Esophagus muscularis mucosa (tissue), 4 donors: ENCODE measurements around the gene CEMIP2. TPM values are rescaled to one million over a fixed set of nuclear protein-coding genes. Genes with fewer than 3 reads are reported as not detected.

Experiments
- DNase-seq: peaks from one replicate; pipeline ENCODE4 v3.0.0-alpha.2; 2017; ENCODE audit errors: extremely low spot score
- H3K27ac ChIP-seq, 4 donors: fragments of 200-600 bp; sonication (generic); replicated peaks in 1 of 4; 1 replicate in 3 of 4; 2 replicates in 1 of 4; pipeline ENCODE4 v1.5.1; 2016 to 2019; ENCODE audit warnings: mild to moderate bottlenecking in 1 of 4
- H3K27me3 ChIP-seq, 4 donors: fragments of 200-600 bp; sonication (generic); one replicate each; pipeline versions ENCODE4 v1.5.1 to v1.6.0; 2016 to 2019
- H3K36me3 ChIP-seq, 4 donors: fragments of 200-600 bp; sonication (generic); one replicate each; pipeline ENCODE4 v1.5.1; 2016 to 2019
- H3K4me1 ChIP-seq, 4 donors: fragments of 200-600 bp; sonication (generic); one replicate each; pipeline ENCODE4 v1.5.1; 2016 to 2019
- H3K4me3 ChIP-seq, 4 donors: fragments of 200-600 bp; sonication (generic); 1 replicate in 2 of 4; 2 replicates in 2 of 4; pipeline ENCODE4 v1.5.1; 2016 to 2019; ENCODE audit warnings: mild to moderate bottlenecking in 4 of 4, moderate library complexity in 1 of 4
- H3K9me3 ChIP-seq, 4 donors: fragments of 200-600 bp; sonication (generic); 1 replicate in 3 of 4; 2 replicates in 1 of 4; pipeline ENCODE4 v1.5.1; 2016 to 2019
- EP300 ChIP-seq: sonication (generic); formaldehyde crosslinking; IDR thresholded peaks from one replicate; pipeline ENCODE4 v1.6.1; 2017; ENCODE audit warnings: antibody characterized with exemption
- POLR2A ChIP-seq: fragments of 450-650 bp; IDR thresholded peaks from one replicate; pipeline ENCODE4 v1.6.1; 2017; ENCODE audit warnings: antibody characterized with exemption, moderate library complexity, mild to moderate bottlenecking, low read depth
- POLR2AphosphoS5 ChIP-seq, 2 donors: sonication (generic); formaldehyde crosslinking; IDR thresholded peaks; one replicate each; pipeline ENCODE4 v1.6.1; 2017; ENCODE audit warnings: antibody characterized with exemption in 2 of 2
- WGBS: methylation state at CpG from one replicate; pipeline ENCODE4 v1.1.5; 2018; 5-methylcytosine and 5-hydroxymethylcytosine counted together
- intact Hi-C: fragments of 100-400 bp; cut with DNase I; formaldehyde crosslinking; loops from one replicate; pipeline ENCODE4 v1.15.1; 2023
- total RNA-seq, 4 donors: library from RNA; depleted of rRNA; stranded (reverse); fragments of >200 nt; gene quantifications; one replicate each; pipeline versions ENCODE4 v1.1.0 to v1.2.1, GENCODE V29; 2016
- TF ChIP-seq, protein P1 (sequence below), 3 experiments: fragments of 200-600 bp in 2 of 3; fragments of 450-650 bp in 1 of 3; sonication (generic) in 2 of 3; IDR thresholded peaks; one replicate each; pipeline ENCODE4 v1.5.1; 2017 to 2019; ENCODE audit warnings: antibody characterized with exemption in 3 of 3, mild to moderate bottlenecking in 2 of 3, moderate library complexity in 1 of 3

The CEMIP2 gene
- total RNA-seq, 4 donors from 2014 or later, result 18.5 to 144 (median 26.8) TPM

- WGBS, result 83% methylated on average over 2 of the region's 2 CpGs
- no peak overlapping the region for H3K27ac ChIP-seq
- TF ChIP-seq EP300 (no peak), POLR2A (no peak), POLR2AphosphoS5 (IDR thresholded peaks at IDR 0.05) (no peak)
- TF ChIP-seq, protein P1, sequence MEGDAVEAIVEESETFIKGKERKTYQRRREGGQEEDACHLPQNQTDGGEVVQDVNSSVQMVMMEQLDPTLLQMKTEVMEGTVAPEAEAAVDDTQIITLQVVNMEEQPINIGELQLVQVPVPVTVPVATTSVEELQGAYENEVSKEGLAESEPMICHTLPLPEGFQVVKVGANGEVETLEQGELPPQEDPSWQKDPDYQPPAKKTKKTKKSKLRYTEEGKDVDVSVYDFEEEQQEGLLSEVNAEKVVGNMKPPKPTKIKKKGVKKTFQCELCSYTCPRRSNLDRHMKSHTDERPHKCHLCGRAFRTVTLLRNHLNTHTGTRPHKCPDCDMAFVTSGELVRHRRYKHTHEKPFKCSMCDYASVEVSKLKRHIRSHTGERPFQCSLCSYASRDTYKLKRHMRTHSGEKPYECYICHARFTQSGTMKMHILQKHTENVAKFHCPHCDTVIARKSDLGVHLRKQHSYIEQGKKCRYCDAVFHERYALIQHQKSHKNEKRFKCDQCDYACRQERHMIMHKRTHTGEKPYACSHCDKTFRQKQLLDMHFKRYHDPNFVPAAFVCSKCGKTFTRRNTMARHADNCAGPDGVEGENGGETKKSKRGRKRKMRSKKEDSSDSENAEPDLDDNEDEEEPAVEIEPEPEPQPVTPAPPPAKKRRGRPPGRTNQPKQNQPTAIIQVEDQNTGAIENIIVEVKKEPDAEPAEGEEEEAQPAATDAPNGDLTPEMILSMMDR (IDR thresholded peaks at IDR 0.05), result no peak
- H3K4me3 ChIP-seq, result no peak overlapping the region
- H3K27me3 ChIP-seq, result no peaks in the 10 kb centered on the region
- peaks cover 15 to 44% (median 29%) of the 10 kb centered on the region in 4 donors for H3K4me1 ChIP-seq
- intact Hi-C loops, result loop anchor here (10.0 kb wide), 3 partner anchors 50 to 80 kb away; partner anchors contain the start of gene CEMIP2
- DNase-seq, result no peak
- H3K9me3 ChIP-seq, result no peaks in the 10 kb centered on the region
- H3K36me3 ChIP-seq, result peaks cover 4 to 26% (median 15%) of the 10 kb centered on the region in 4 donors
Observed at GRCh38 chr9:71684566-71684965, 83.7 kb downstream of the CEMIP2 start.

DNA sequence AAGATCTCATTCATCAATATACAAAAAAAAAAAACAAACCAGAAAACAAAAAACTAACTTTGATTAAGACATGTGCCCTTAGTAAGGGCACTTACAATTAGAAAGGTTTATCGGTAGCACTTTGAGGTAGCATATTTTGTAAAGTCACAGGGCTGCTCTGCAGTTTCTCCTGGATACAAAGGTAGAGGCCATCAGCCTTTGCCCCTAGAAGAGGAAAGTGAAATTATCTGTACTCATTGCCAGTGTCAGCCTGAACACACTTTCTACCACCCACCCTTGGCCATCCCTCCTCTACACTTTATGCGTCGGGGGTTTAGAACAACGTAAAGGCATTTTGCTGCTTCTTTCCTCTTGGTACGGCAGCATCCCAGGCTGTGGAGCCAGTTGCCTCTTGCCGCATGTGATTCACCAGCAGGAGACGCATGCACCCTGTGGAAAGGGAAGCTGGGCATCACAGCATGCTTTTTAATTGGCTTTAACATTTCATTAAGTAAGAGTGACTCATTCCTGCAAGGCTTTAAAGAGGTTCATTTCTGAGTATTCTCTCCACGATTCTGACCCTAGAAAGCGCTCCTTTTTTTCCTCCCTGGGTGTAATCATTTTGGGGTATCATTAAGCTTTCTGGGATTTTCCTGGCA lies 84.6 kb downstream of the CEMIP2 start:
- no peaks in the 10 kb centered on the region for H3K9me3 ChIP-seq
- H3K4me3 ChIP-seq, result no peak overlapping the region
- TF ChIP-seq, protein P1 (IDR thresholded peaks at IDR 0.05), result peak in 2 of 3 experiments; percentile 13 to 54
- no peak for TF ChIP-seq POLR2A
- intact Hi-C loops, result loop anchor here (10.0 kb wide), 3 partner anchors 49 to 81 kb away; partner anchors contain the start of gene CEMIP2
- H3K4me1 ChIP-seq, result peaks cover 15 to 45% (median 29%) of the 10 kb centered on the region in 4 donors
- no peak overlapping the region for H3K27ac ChIP-seq
- DNase-seq, result no peak
- WGBS, result 83% methylated on average over 9 of the region's 9 CpGs
- H3K36me3 ChIP-seq, result peaks cover 0 to 17% (median 8%) of the 10 kb centered on the region in 4 donors
- H3K27me3 ChIP-seq, result no peaks in the 10 kb centered on the region

GRCh38 chr9:71681708-71682272 lies 86.5 kb downstream of the CEMIP2 start:
- intact Hi-C loops, result loop anchor here (10.0 kb wide), 3 partner anchors 47 to 83 kb away; partner anchors contain the start of gene CEMIP2
- peak; percentile 60 for DNase-seq
- Histone ChIP-seq H3K27ac (peak overlapping the region; percentile 14 to 69 (median 62)), H3K27me3 (no peaks in the 10 kb centered on the region), H3K4me3 (no peak overlapping the region), H3K4me1 (peaks cover 15 to 63% (median 42%) of the 10 kb centered on the region in 4 donors), H3K36me3 (peaks cover 0 to 5% (median 2%) of the 10 kb centered on the region in 4 donors), H3K9me3 (no peaks in the 10 kb centered on the region)
- WGBS, result 50% methylated on average over 3 of the region's 3 CpGs
- no peak for TF ChIP-seq EP300
- TF ChIP-seq, protein P1 (IDR thresholded peaks at IDR 0.05), result no peak
- no peak for TF ChIP-seq POLR2A
- no peak for TF ChIP-seq POLR2AphosphoS5 (IDR thresholded peaks at IDR 0.05)

- peak overlapping the region; percentile 14 to 69 (median 62) for H3K27ac ChIP-seq
- WGBS, result 50% methylated on average over 1 of the region's 1 CpG
Observed at GRCh38 chr9:71681104-71681707, 87.1 kb downstream of the CEMIP2 start.

More at GRCh38 chr9:71681104-71681707, 87.1 kb downstream of the CEMIP2 start:
- no peaks in the 10 kb centered on the region for H3K9me3 ChIP-seq
- no peak overlapping the region for H3K4me3 ChIP-seq
- no peaks in the 10 kb centered on the region for H3K27me3 ChIP-seq
- H3K36me3 ChIP-seq, result peaks cover 0 to 4% (median 2%) of the 10 kb centered on the region in 4 donors
- H3K4me1 ChIP-seq, result peaks cover 15 to 65% (median 42%) of the 10 kb centered on the region in 4 donors
- intact Hi-C loops, result loop anchor here (10.0 kb wide), 3 partner anchors 46 to 84 kb away; partner anchors contain the start of gene CEMIP2
- no peak for TF ChIP-seq POLR2A
- DNase-seq, result no peak
